Mononuclear cell (primary cell): ENCODE results near the gene TMEM37. TPM values are rescaled to one million over a fixed set of nuclear protein-coding genes. Genes with fewer than 3 reads are reported as not detected.

Source experiments
- H3K27me3 ChIP-seq: 2 replicates; pipeline ENCODE4 v1.6.0; 2011; ENCODE audit warnings: low read length, control low read depth; ENCODE audit not compliant: insufficient read depth
- H3K4me1 ChIP-seq: 2 replicates; pipeline ENCODE4 v1.5.1; 2011; ENCODE audit warnings: mild to moderate bottlenecking, low read length, control low read depth; ENCODE audit not compliant: insufficient read depth
- H3K4me3 ChIP-seq: 2 replicates; pipeline ENCODE4 v1.5.1; 2011; ENCODE audit warnings: mild to moderate bottlenecking, low read length, moderate library complexity
- H3K9me3 ChIP-seq: 2 replicates; pipeline ENCODE4 v1.5.1; 2011; ENCODE audit warnings: low read depth, mild to moderate bottlenecking, control low read depth, low read length
- total RNA-seq: library from RNA; depleted of rRNA; stranded (reverse); fragments of >200 nt; gene quantifications from one replicate; pipeline ENCODE4 v1.2.3, GENCODE V29; 2012

The TMEM37 gene
- total RNA-seq, 1 donor: not detected

DNA sequence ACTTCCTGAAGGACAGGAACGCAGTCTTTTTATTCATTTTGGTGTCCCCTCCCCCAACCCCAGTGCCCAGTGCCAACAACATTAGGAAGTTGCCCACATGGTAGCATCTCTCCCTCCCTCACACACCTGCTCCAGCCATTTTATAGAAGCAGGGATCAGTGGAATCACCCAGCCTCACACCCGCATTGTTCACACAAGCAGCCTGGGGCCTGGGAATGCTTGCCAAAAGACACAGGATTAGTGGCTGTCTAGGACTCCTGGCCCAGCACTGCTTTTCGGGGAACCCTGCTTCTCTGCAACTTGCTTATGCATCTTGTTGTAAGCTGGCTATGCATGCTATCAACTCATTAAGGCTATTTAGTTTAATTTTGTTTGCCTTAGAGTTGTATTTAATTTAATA lies 17.9 kb downstream of the TMEM37 start:
- H3K9me3 ChIP-seq: no peaks in the 10 kb centered on the region
- H3K4me1 ChIP-seq: no peaks in the 10 kb centered on the region
- H3K4me3 ChIP-seq: no peak overlapping the region
- no peaks in the 10 kb centered on the region for H3K27me3 ChIP-seq

DNA sequence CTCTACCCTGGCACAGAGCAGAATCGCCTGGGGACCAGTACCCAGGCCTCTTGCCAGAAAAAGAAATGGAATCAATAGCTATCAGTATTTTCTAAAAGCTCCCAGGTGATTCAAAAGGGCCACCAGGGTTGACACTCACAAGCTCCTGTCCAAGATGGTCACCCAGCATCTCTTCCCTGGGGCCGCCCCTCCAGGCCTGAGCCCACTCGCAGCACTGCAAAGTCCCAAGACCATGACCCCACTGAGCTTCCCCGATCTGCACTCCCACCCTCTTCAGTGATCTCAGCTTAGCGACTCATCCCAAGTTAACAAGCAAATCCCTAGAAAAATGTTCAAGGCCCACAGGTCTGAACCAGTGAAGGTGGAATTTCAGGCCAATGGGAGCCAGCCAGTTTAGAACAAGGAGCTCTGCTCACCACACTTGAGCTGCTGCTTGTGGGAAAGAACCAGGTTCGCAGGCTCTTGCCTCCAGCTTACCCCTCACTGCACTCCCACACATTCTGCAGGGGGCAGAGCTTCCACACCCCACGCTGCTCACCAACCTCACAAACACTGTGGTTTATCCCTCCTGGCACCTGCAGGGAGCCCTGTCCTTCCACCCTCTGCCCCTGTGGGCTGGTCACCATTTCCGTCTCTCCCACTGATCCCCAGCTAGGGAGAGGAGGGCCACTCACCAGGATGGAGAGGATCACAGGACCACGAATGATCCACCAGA lies 19.8 kb downstream of the TMEM37 start:
- H3K4me3 ChIP-seq: no peak overlapping the region
- H3K4me1 ChIP-seq: no peaks in the 10 kb centered on the region
- no peaks in the 10 kb centered on the region for H3K9me3 ChIP-seq
- no peaks in the 10 kb centered on the region for H3K27me3 ChIP-seq

DNA sequence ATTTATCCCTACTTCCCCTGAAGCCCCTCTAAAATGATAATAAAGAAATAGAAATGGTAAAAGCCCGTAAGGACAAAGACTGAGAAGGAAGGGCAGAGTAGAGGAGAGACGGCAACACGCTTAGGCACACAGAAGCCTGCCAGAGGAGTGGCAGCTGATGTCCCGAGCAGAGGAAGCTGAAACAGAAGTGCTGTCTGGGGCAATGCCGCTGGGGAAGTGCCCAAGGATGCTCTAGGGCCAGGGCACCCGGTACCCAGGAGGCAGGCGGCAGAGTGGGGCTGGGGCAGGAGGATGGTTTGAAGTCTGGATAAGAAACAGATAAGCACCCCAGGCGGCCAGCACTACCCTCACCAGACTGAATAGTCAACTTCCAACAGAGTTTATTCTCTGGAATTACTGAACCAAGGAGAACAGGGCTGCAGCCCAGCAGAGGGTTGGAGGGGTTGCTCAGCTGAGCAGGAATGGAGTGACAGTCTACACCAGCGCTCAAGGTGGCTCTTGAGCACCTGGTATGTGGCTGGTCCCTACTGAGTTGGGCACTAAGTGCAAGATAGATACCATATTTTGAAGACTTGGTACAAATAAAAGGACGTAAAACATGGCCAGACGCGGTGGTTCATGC lies 22.4 kb downstream of the TMEM37 start:
- no peak overlapping the region for H3K4me3 ChIP-seq
- no peaks in the 10 kb centered on the region for H3K4me1 ChIP-seq
- no peaks in the 10 kb centered on the region for H3K27me3 ChIP-seq
- no peaks in the 10 kb centered on the region for H3K9me3 ChIP-seq

DNA sequence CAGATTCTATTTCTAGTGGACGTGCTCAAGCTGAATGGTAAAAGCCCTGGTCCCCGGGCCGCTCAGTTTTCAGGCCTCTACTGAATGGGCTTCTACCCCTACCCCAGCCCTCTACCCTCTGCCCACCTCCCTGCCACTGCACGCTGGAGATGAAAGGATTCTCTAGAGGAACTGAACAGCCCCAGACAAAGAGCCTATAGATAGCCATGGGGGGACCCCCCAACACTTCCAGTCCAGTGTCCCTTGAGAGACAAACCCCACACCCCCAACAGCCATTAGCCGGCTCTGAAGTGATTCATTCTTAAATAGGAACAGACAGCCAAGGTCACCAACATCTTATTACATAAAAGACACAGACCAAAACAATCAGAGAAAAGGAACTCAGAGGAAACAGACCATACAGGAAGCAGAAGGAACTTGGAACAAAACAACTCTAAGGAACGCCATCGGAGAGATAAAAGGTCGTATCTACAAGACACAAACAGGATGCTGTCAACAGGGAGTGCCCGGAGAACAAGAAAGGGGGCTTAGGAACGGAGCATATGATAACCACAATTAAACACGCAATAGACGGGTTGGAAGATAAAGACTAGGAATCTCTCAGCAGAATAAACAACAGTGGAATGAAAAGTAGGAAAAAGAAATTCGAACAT lies 23.5 kb downstream of the TMEM37 start:
- H3K4me1 ChIP-seq: no peaks in the 10 kb centered on the region
- H3K27me3 ChIP-seq: no peaks in the 10 kb centered on the region
- no peak overlapping the region for H3K4me3 ChIP-seq
- H3K9me3 ChIP-seq: no peaks in the 10 kb centered on the region

DNA sequence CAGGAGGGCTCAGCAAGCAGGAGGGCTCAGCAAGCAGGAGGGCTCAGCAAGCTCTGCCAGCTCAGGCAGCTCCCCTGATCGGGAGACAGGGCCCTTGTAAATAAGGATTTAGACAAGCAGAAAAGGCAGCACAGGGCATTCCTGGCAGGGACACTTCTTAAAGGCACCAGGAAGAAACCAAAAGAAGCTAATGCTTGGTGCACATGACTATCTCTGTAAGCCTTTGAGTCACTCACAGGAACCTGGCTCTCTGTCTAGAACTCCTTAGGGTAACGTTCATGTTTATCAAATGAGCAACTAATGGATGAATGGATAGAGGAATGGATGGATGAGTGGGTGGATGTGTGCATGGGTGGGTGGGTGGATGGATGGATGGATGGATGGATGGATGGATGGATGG lies 28.4 kb downstream of the TMEM37 start:
- Histone ChIP-seq H3K9me3 (no peaks in the 10 kb centered on the region), H3K4me3 (no peak overlapping the region)

DNA sequence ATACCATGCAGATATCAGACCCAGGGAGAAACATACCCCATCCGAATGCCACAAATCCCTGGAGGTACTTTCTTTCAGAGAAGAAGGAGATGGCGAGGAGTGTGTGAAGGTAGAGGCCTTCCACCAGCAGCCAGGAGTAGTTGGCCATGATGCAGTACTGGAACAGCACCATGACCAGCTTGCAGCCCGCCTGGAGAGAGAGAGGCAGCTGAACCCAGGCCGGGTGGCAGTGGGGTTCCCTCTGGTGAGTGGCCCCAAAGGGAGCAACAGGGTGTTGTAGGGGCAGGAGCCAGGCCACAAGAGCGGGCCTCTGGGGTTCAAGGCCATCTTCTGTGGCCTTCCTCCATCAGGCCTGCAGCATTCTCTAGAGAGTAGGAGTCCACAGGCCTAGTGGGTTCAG lies 30.2 kb downstream of the TMEM37 start:
- Histone ChIP-seq H3K4me1 (no peaks in the 10 kb centered on the region), H3K9me3 (no peaks in the 10 kb centered on the region), H3K27me3 (no peaks in the 10 kb centered on the region), H3K4me3 (no peak overlapping the region)

More for the DNA sequence above, 28.4 kb downstream of the TMEM37 start:
- H3K27me3 ChIP-seq: no peaks in the 10 kb centered on the region
- H3K4me1 ChIP-seq: no peaks in the 10 kb centered on the region

DNA sequence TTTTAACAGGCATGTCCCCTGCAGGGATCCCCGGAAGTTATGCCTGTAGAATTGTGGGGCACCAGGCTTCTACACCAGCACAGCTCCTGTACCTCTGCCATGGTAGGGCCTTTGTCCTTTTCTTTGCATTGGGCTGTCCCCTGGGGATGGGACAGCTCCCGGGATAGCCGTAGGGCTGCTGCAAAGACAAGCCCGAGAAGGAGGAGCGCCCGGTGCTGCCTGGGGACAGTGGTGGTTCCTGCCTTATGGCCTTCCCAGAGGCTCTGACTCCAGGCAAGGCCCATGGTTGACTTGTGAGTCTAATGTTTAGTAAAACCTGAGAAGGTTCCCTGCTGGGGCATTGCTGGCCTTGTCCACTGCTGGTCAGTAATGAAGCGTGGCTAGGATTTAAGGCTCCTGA lies 30.9 kb downstream of the TMEM37 start:
- no peak overlapping the region for H3K4me3 ChIP-seq
- no peaks in the 10 kb centered on the region for H3K9me3 ChIP-seq
- H3K4me1 ChIP-seq: no peaks in the 10 kb centered on the region
- H3K27me3 ChIP-seq: no peaks in the 10 kb centered on the region

DNA sequence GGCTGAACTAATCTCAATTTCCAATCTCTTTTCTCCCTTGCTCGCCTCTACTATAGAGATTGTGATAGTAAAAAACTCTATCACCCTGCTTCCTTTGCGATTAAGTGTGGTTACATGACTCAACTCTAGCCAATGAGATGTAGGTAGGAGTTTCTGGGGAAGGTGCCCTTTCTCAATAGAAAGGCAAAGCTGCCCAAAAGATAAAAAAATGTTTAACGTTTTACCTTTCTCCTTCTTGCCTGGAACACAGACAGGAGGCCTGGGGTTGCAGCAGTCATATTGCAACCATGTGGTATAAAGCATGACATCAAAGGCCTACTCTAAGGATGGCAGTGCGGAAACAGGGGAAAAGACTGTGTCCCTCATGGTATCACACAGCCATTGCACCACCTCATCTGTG lies 31.5 kb downstream of the TMEM37 start:
- H3K27me3 ChIP-seq: no peaks in the 10 kb centered on the region
- no peaks in the 10 kb centered on the region for H3K9me3 ChIP-seq
- no peak overlapping the region for H3K4me3 ChIP-seq
- no peaks in the 10 kb centered on the region for H3K4me1 ChIP-seq

DNA sequence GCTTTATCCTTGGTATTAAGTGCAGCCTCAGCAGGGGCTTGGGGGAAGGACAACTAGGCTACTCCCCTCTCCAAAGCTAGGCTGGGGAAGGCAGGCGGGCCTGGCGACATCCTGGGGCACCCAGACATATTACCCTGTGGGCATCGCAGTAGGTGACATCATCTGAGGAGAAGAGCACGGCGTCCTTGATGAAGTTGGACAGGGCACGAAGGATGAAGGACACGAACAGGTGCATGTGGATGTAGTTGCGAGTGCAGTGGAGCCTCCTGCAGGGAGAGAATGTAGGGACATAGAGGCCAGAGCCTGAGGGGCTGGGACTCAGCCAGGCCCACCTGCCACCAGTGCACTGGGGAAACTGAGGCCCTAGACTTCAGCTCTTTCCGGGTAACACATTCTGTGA lies 32.3 kb downstream of the TMEM37 start:
- Histone ChIP-seq H3K4me1 (no peaks in the 10 kb centered on the region), H3K27me3 (no peaks in the 10 kb centered on the region), H3K9me3 (no peaks in the 10 kb centered on the region), H3K4me3 (no peak overlapping the region)

DNA sequence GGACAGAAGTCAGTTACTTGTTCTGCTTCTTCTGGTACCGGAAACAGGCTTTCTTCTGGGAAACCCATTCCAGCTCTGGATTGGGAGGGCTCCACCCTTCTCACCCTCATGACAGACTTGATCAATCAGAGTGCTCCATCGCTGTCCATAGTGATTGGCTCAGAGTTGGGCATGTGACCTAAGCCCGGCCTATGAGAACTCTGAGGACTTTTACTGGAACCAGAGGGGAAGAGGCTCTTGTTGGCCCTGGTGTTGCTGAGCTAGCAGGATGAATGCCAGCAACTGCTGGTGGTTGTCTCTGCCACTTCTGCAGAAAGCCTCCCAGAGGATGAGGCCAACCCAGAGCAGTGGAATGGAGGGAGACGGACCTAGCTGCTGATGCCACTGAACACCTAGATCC lies 33.3 kb downstream of the TMEM37 start:
- H3K27me3 ChIP-seq: no peaks in the 10 kb centered on the region
- no peaks in the 10 kb centered on the region for H3K4me1 ChIP-seq
- H3K9me3 ChIP-seq: no peaks in the 10 kb centered on the region
- no peak overlapping the region for H3K4me3 ChIP-seq

DNA sequence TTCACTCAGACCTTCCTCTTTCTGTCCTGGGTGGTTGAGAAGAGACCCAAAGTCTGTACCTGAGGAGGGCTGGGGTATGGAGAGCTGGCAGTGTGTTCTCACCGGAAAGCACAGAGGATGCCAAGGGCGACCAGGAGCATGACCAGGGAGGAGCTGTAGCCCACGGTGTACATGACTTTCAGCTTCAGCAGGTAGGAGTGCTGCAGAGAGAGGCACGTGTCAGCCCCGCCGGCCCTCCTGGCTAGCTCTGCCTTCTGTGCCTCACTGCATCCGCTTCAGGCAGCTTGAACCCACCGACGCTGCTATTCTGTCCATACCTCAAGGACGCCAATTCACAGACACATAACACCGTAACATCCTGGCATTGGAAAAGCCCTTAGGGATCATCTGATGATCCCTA lies 34.0 kb downstream of the TMEM37 start:
- Histone ChIP-seq H3K4me3 (no peak overlapping the region), H3K4me1 (no peaks in the 10 kb centered on the region), H3K27me3 (no peaks in the 10 kb centered on the region), H3K9me3 (no peaks in the 10 kb centered on the region)

DNA sequence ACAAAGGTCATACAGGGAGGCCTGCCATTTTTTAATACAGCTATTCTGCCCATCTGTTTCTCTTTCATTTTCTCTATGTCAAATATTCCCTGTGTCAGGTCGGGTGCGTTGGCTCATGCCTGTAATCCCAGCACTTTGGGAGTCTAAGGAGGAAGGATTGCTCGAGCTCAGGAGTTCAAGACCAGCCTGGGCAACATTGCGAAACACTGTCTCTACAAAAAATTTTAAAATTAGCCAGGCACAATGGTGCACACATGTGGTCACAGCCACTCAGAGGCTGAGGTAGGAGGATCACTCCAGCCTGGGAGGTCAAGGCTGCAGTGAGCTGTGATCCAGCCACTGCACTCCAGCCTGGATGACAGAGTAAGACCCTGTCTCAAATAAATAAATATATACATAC lies 34.7 kb downstream of the TMEM37 start:
- H3K27me3 ChIP-seq: no peaks in the 10 kb centered on the region
- H3K9me3 ChIP-seq: no peaks in the 10 kb centered on the region
- H3K4me3 ChIP-seq: no peak overlapping the region
- no peaks in the 10 kb centered on the region for H3K4me1 ChIP-seq

DNA sequence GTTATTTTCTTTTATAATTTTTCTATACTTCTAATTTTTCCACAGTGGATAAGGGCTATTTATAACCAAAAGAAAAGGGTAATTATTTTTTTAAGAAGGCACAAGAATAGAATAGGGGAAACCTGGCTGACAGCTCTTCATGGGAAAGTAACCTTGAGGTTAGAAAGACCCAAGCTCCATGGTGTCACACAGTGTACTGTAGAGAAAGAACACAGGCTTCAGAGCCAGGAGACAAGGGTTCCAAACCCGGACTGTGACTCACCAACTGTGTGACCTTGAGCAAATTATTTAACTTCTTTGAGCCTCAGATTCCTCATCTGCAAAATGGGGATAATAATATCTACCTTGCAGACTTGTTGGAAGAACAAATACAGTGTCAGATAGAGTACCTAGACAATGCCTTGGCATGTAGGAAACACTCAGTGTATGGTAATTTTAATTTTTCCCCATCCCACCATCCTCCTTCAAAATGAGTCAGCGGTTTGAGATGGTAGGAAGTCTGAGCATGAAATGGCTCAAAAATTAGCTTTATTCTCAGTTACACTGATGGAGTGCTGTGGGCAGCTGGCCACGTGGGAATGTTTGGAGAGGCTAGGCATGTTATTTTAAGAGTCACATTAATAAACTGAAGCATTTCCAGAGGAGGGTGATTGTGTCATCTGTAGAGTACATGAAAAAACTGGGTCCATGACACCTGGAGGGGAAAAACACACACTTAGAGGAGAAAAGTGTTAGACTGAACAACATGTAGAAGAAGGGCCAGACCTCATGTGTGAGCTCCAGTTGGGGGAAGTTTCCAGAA lies 36.7 kb downstream of the TMEM37 start:
- H3K27me3 ChIP-seq: no peaks in the 10 kb centered on the region
- no peaks in the 10 kb centered on the region for H3K4me1 ChIP-seq
- H3K4me3 ChIP-seq: no peak overlapping the region
- H3K9me3 ChIP-seq: no peaks in the 10 kb centered on the region

DNA sequence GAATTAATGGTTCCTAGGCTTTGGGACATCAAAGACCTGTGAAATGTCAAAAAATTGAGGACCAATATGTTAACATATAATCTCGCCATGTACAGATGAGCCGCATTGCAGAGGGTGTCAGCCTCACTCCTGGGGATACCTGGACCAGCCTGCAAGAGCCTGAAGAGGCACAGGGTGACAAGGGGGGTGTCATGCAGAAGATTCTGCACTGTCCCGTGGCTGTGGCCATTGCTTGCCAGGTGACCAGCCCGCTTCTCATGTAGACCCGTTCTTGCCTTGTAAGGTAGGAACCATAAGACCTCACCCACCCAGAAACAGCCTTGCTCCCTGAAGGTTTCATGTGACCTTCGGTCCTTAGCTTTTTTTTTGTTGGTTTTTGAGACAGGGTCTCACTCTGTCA lies 37.5 kb downstream of the TMEM37 start:
- Histone ChIP-seq H3K4me1 (no peaks in the 10 kb centered on the region), H3K27me3 (no peaks in the 10 kb centered on the region), H3K4me3 (no peak overlapping the region), H3K9me3 (no peaks in the 10 kb centered on the region)

DNA sequence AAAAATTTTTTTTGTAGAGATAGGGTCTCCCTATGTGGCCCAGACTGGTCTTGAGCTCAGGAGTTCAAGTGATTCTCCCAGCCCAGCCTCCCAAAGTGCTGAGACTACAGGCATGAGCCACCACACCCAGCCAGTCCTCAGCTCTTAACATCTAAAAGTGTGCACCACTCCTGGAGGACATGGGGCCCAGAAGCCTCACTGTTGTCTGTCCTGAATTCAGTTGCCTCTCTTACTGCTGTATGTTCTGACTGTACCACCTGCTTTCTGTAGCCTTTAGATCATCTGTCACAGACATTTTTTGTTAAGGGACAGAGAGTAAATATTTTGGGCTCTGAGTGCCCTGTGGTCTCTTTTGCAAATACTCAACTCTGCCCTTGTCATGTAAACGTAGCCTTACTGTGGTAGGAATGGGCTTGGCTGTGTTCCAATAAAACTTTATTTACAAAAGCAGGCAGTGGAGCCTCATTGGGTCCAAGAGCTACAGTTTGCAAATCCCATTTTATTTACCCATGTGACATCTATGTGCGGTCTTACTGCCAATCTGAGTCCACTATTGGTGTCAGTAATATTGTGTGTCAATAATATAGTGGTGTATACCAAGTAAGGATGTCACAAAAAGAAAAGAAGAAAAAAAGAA lies 38.1 kb downstream of the TMEM37 start:
- no peak overlapping the region for H3K4me3 ChIP-seq
- H3K27me3 ChIP-seq: no peaks in the 10 kb centered on the region
- no peaks in the 10 kb centered on the region for H3K4me1 ChIP-seq
- no peaks in the 10 kb centered on the region for H3K9me3 ChIP-seq
